Measurements from ENCODE around the gene ZNF592. TPM values are rescaled to one million over a fixed set of nuclear protein-coding genes. Genes with fewer than 3 reads are reported as not detected.

Gene ZNF592
- total RNA-seq, 6 donors from 2014 or later: 22.5 to 35.2 (median 26.7) TPM

- Histone ChIP-seq H3K4me3 (no peak overlapping the region), H3K27ac (no peak overlapping the region), H3K9me3 (no peaks in the 10 kb centered on the region), H3K27me3 (no peaks in the 10 kb centered on the region), H3K4me1 (peaks cover 0 to 10% (median 0%) of the 10 kb centered on the region in 4 donors), H3K36me3 (peaks cover 0 to 11% (median 8%) of the 10 kb centered on the region in 4 donors)
- ATAC-seq (ENCODE audit: low FRiP score in 2 of 2): no peak
- no peak for DNase-seq
- TF ChIP-seq EP300 (IDR thresholded peaks at IDR 0.05): no peak
- WGBS, 2 donors: 75 to 78% methylated on average over 9 of the region's 9 CpGs
Measured at GRCh38 chr15:84855136-84855535, 106.7 kb downstream of the ZNF592 start.

- Histone ChIP-seq H3K27ac (no peak overlapping the region), H3K4me1 (peaks cover 0 to 10% (median 0%) of the 10 kb centered on the region in 4 donors), H3K27me3 (no peaks in the 10 kb centered on the region), H3K9me3 (no peaks in the 10 kb centered on the region), H3K36me3 (peaks cover 0 to 11% (median 8%) of the 10 kb centered on the region in 4 donors), H3K4me3 (no peak overlapping the region)
- DNase-seq (no peak), ATAC-seq (ENCODE audit: low FRiP score in 2 of 2) (no peak)
- TF ChIP-seq POLR2A (IDR thresholded peaks at IDR 0.05): no peak
- no peak for TF ChIP-seq EP300 (IDR thresholded peaks at IDR 0.05)
- TF ChIP-seq CTCF (IDR thresholded peaks at IDR 0.05): no peak
- no peak for TF ChIP-seq POLR2AphosphoS5 (IDR thresholded peaks at IDR 0.05)
Measured at GRCh38 chr15:84855765-84856164, 107.4 kb downstream of the ZNF592 start.

Small RNA genes within 50 kb of the gene (small RNA-seq; reads per million reads assigned to genes)
- 0 reads per million in 4 donors for gene RF00402

Other genes starting within 250 kb of the ZNF592 start
- gene ZSCAN2, start 147.6 kb upstream of the ZNF592 start, total RNA-seq: 10 to 100 TPM in 1 of 6 donors, 1 to 10 TPM in 5; 4.1 to 11.0 (median 5.9) TPM
- 100 to 1,000 TPM in 1 of 6 donors, 10 to 100 TPM in 5; 21.5 to 138 (median 35.8) TPM for gene WDR73, start 94.3 kb upstream of the ZNF592 start, total RNA-seq
- 10 to 100 TPM in 1 of 6 donors, 1 to 10 TPM in 4, not detected in 1; 4.7 to 13.1 (median 5.7) TPM for gene NMB, start 90.4 kb upstream of the ZNF592 start, total RNA-seq
- 100 to 1,000 TPM in 4 of 6 donors, 10 to 100 TPM in 2; 38.8 to 164 (median 116) TPM for gene SEC11A, start 32.5 kb upstream of the ZNF592 start, total RNA-seq
- 10 to 100 TPM in 5 of 6 donors, 1 to 10 TPM in 1; 7.9 to 36.4 (median 13.0) TPM for gene ALPK3, start 68.8 kb downstream of the ZNF592 start, total RNA-seq
- not detected for gene SLC28A1, start 136.1 kb downstream of the ZNF592 start, total RNA-seq
- gene PDE8A, start 233.3 kb downstream of the ZNF592 start, total RNA-seq: 10 to 100 TPM; 36.5 to 66.0 (median 48.4) TPM

All from upper lobe of left lung (tissue), 6 donors.